GM13977 (cell line): ENCODE results near the gene GRB14.
"Not testable (repeated sequence)": the region's sequence is repeated elsewhere in the genome, so short reads cannot be mapped to it uniquely, and the experiment has no call there.

ENCODE experiments used
- DNase-seq: peaks from one replicate; pipeline ENCODE4 v3.0.0; 2012; ENCODE audit warnings: low spot score
- CTCF ChIP-seq: IDR thresholded peaks from 2 replicates; pipeline ENCODE4 v1.5.1; 2012; ENCODE audit warnings: mild to moderate bottlenecking, control low read depth; ENCODE audit not compliant: insufficient read depth; ENCODE audit errors: extremely low read depth, missing control alignments
- in situ Hi-C: fragments of 300-500 bp; cut with MboI; formaldehyde crosslinking; loops from one replicate; pipeline ENCODE4 v1.12.0; 2022; ENCODE audit warnings: low sequenced_read_pairs, low pct_unique_long_range_greater_than_20kb, mixed read lengths, inconsistent platforms; ENCODE audit not compliant: unreplicated experiment

Gene GRB14

GRCh38 chr2:164642946-164643555 lies 21.8 kb upstream of the GRB14 start:
- DNase-seq, result no peak
- in situ Hi-C loops, result no loop called here
- TF ChIP-seq CTCF, result no peak

GRCh38 chr2:164642268-164642667 lies 21.0 kb upstream of the GRB14 start:
- no peak for TF ChIP-seq CTCF
- in situ Hi-C loops, result no loop called here
- DNase-seq, result no peak

GRCh38 chr2:164628319-164628718 lies 7.0 kb upstream of the GRB14 start:
- DNase-seq, in situ Hi-C loops: not testable (repeated sequence)

- no peak for TF ChIP-seq CTCF
- no peak for DNase-seq
- in situ Hi-C loops, result no loop called here
These were observed 4.2 kb upstream of the GRB14 start for GRCh38 chr2:164625378-164625971.

- in situ Hi-C loops, result no loop called here
- DNase-seq, result no peak
- TF ChIP-seq CTCF, result no peak
These were observed 3.0 kb upstream of the GRB14 start for GRCh38 chr2:164624316-164624715.

GRCh38 chr2:164622338-164623106 lies 1.2 kb upstream of the GRB14 start:
- no peak for TF ChIP-seq CTCF
- no peak for DNase-seq
- in situ Hi-C loops, result no loop called here

GRCh38 chr2:164621764-164622105 lies 453 bp upstream of the GRB14 start:
- no peak for DNase-seq
- no peak for TF ChIP-seq CTCF
- in situ Hi-C loops, result no loop called here
